Measurements from ENCODE around the gene ATG13. TPM values are rescaled to one million over a fixed set of nuclear protein-coding genes. Genes with fewer than 3 reads are reported as not detected.

ATG13 gene
- total RNA-seq, 4 donors from 2014 or later: 40.9 to 79.4 (median 66.4) TPM

GRCh38 chr11:46680164-46680760, 62.9 kb downstream of the ATG13 start:
- TF ChIP-seq CTCF (IDR thresholded peaks at IDR 0.05) (no peak), POLR2A (IDR thresholded peaks at IDR 0.05) (no peak)
- intact Hi-C loops (cut with DNase I): no loop called here
- Histone ChIP-seq H3K9me3 (no peaks in the 10 kb centered on the region), H3K36me3 (peaks cover 45 to 89% (median 52%) of the 10 kb centered on the region in 3 donors), H3K4me1 (peaks cover 22 to 44% (median 24%) of the 10 kb centered on the region in 3 donors), H3K27ac (no peak overlapping the region), H3K27me3 (no peaks in the 10 kb centered on the region), H3K4me3 (no peak overlapping the region)
- DNase-seq: no peak
- 85 to 91% methylated on average over 6 to 12 of the region's 21 CpGs for WGBS, 2 donors

GRCh38 chr11:46680815-46681214, 63.5 kb downstream of the ATG13 start:
- Histone ChIP-seq H3K36me3 (peaks cover 45 to 94% (median 52%) of the 10 kb centered on the region in 3 donors), H3K27me3 (no peaks in the 10 kb centered on the region), H3K9me3 (no peaks in the 10 kb centered on the region), H3K27ac (no peak overlapping the region), H3K4me1 (peaks cover 16 to 44% (median 19%) of the 10 kb centered on the region in 3 donors), H3K4me3 (no peak overlapping the region)
- intact Hi-C loops (cut with DNase I): no loop called here
- DNase-seq: no peak
- WGBS, 2 donors: 93 to 96% methylated on average over 14 to 17 of the region's 22 CpGs
- TF ChIP-seq CTCF (IDR thresholded peaks at IDR 0.05): no peak
- TF ChIP-seq POLR2A (IDR thresholded peaks at IDR 0.05): no peak

GRCh38 chr11:46681814-46682213, 64.5 kb downstream of the ATG13 start:
- TF ChIP-seq POLR2A (IDR thresholded peaks at IDR 0.05): no peak
- TF ChIP-seq CTCF (IDR thresholded peaks at IDR 0.05): no peak
- intact Hi-C loops (cut with DNase I): no loop called here
- Histone ChIP-seq H3K27ac (no peak overlapping the region), H3K27me3 (no peaks in the 10 kb centered on the region), H3K36me3 (peaks cover 45 to 97% (median 52%) of the 10 kb centered on the region in 3 donors), H3K4me1 (peaks cover 13 to 44% (median 18%) of the 10 kb centered on the region in 3 donors), H3K4me3 (no peak overlapping the region), H3K9me3 (no peaks in the 10 kb centered on the region)
- DNase-seq: no peak
- 90 to 96% methylated on average over 4 to 8 of the region's 11 CpGs for WGBS, 2 donors

GRCh38 chr11:46682773-46683752, 65.7 kb downstream of the ATG13 start:
- peaks cover 42 to 96% (median 50%) of the 10 kb centered on the region in 3 donors for H3K36me3 ChIP-seq
- no peak overlapping the region for H3K4me3 ChIP-seq
- 77 to 78% methylated on average over 11 of the region's 11 CpGs for WGBS, 2 donors

More at GRCh38 chr11:46682773-46683752, 65.7 kb downstream of the ATG13 start:
- H3K27me3 ChIP-seq: no peaks in the 10 kb centered on the region
- peaks cover 21 to 50% (median 30%) of the 10 kb centered on the region in 3 donors for H3K4me1 ChIP-seq
- no peaks in the 10 kb centered on the region for H3K9me3 ChIP-seq
- no peak for DNase-seq
- TF ChIP-seq POLR2A (IDR thresholded peaks at IDR 0.05) (no peak), CTCF (IDR thresholded peaks at IDR 0.05) (no peak)
- H3K27ac ChIP-seq: peak overlapping the region in 3 of 4 donors; percentile 18 to 78 (median 57)
- intact Hi-C loops (cut with DNase I): no loop called here
